ENCODE results near the gene ARHGAP22.

ARHGAP22 gene

DNA sequence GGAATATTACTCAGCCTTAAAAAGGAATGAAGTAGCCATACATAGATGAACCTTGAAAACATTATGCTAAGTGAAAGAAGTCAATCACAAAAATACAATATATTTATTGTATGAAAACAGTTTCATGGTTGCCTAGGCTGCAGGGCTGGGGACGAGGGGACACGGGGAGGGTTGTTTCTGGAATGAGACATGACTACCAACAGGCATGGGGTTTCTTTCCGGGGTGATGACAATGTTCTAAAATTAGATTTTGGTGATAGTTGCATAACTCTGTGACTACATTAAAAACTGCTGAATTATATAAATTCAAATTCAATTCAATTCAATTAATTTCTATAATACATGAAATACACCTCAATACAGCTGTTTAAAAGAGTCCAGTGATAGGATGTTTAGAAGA is 88.0 kb downstream of the ARHGAP22 start:
- Histone ChIP-seq H3K27ac (ENCODE audit: insufficient read depth, low read length, poor library complexity, severe bottlenecking) (no peak overlapping the region), H3K27me3 (replicated peaks; ENCODE audit: control insufficient read depth, insufficient read depth, low read length, poor library complexity, severe bottlenecking) (no peaks in the 10 kb centered on the region), H3K9me3 (ENCODE audit: control insufficient read depth, low read length) (no peaks in the 10 kb centered on the region), H3K4me1 (ENCODE audit: control insufficient read depth, insufficient read depth, low read length, poor library complexity, severe bottlenecking) (no peaks in the 10 kb centered on the region), H3K36me3 (ENCODE audit: control insufficient read depth, insufficient read depth, low read length) (no peaks in the 10 kb centered on the region), H3K4me3 (ENCODE audit: insufficient read depth, low read depth, low read length, poor library complexity, severe bottlenecking) (no peak overlapping the region)
- DNase-seq, result no peak

DNA sequence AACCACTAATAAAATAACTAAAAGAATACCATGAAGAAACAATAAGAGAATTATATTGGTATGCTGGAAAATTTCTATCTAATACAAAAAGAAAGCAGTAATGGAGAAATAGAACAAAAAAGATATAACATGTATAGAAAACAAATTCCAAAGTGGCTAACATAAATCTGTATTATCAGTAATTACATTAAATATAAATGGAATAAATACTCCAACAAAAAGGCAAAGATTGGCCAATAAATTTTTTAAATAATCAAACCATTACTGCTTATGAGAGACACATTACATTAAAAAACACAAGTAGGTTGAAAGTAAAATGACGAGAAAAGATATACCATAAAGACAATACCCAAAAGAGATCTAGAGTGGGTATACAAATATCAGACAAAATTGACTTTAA is 90.0 kb downstream of the ARHGAP22 start:
- no peaks in the 10 kb centered on the region for H3K36me3 ChIP-seq (ENCODE audit: control insufficient read depth, insufficient read depth, low read length)
- no peak overlapping the region for H3K4me3 ChIP-seq (ENCODE audit: insufficient read depth, low read depth, low read length, poor library complexity, severe bottlenecking)
- H3K4me1 ChIP-seq (ENCODE audit: control insufficient read depth, insufficient read depth, low read length, poor library complexity, severe bottlenecking), result no peaks in the 10 kb centered on the region
- no peak overlapping the region for H3K27ac ChIP-seq (ENCODE audit: insufficient read depth, low read length, poor library complexity, severe bottlenecking)
- DNase-seq, result no peak
- no peaks in the 10 kb centered on the region for H3K9me3 ChIP-seq (ENCODE audit: control insufficient read depth, low read length)
- no peaks in the 10 kb centered on the region for H3K27me3 ChIP-seq (replicated peaks; ENCODE audit: control insufficient read depth, insufficient read depth, low read length, poor library complexity, severe bottlenecking)

DNA sequence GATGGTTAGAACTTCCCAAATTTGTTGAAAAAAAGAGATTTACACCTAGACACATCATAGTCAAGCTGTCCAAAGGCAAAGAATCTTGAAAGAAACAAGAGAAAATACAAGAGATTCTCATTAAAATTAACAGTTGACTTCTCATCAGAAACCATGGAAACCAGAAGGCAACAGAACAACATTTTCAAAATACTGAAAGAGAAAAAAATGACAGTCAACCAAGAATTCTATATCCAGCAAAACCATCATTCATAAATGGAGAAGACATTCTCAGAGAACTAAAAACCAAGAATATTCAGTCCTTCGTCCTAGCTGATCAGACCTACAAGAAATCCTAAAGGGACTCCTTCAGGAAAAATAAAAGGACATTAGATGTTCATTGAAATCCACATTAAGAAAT is 90.6 kb downstream of the ARHGAP22 start:
- Histone ChIP-seq H3K36me3 (ENCODE audit: control insufficient read depth, insufficient read depth, low read length) (no peaks in the 10 kb centered on the region), H3K4me1 (ENCODE audit: control insufficient read depth, insufficient read depth, low read length, poor library complexity, severe bottlenecking) (no peaks in the 10 kb centered on the region)
- DNase-seq, result no peak

DNA sequence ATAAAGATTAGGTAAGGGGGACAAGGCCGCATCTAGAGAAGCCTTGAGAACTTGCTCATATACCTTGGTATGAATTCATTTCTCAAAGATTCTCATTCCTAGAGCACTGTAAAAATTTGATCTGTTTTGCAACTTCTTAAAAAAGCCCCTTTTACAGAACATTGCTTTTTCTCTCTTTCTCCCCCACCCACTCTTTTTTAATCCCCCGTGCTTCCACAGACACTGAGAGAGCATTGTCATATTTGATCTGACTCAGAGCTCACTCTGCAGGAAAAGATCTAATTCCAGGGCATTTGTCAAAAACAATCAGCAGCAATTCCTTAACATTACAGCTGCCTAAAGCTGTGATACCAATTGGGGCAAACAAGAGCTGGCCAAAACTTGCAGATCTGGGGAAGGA is 92.0 kb downstream of the ARHGAP22 start:
- Histone ChIP-seq H3K27me3 (replicated peaks; ENCODE audit: control insufficient read depth, insufficient read depth, low read length, poor library complexity, severe bottlenecking) (no peaks in the 10 kb centered on the region), H3K36me3 (ENCODE audit: control insufficient read depth, insufficient read depth, low read length) (no peaks in the 10 kb centered on the region), H3K27ac (ENCODE audit: insufficient read depth, low read length, poor library complexity, severe bottlenecking) (no peak overlapping the region), H3K4me1 (ENCODE audit: control insufficient read depth, insufficient read depth, low read length, poor library complexity, severe bottlenecking) (no peaks in the 10 kb centered on the region), H3K4me3 (ENCODE audit: insufficient read depth, low read depth, low read length, poor library complexity, severe bottlenecking) (no peak overlapping the region), H3K9me3 (ENCODE audit: control insufficient read depth, low read length) (no peaks in the 10 kb centered on the region)
- DNase-seq, result no peak

More for the DNA sequence above, 90.6 kb downstream of the ARHGAP22 start:
- Histone ChIP-seq H3K27me3 (replicated peaks; ENCODE audit: control insufficient read depth, insufficient read depth, low read length, poor library complexity, severe bottlenecking) (no peaks in the 10 kb centered on the region), H3K27ac (ENCODE audit: insufficient read depth, low read length, poor library complexity, severe bottlenecking) (no peak overlapping the region), H3K9me3 (ENCODE audit: control insufficient read depth, low read length) (no peaks in the 10 kb centered on the region), H3K4me3 (ENCODE audit: insufficient read depth, low read depth, low read length, poor library complexity, severe bottlenecking) (no peak overlapping the region)

- DNase-seq, result no peak
- Histone ChIP-seq H3K4me1 (ENCODE audit: control insufficient read depth, insufficient read depth, low read length, poor library complexity, severe bottlenecking) (no peaks in the 10 kb centered on the region), H3K36me3 (ENCODE audit: control insufficient read depth, insufficient read depth, low read length) (no peaks in the 10 kb centered on the region), H3K9me3 (ENCODE audit: control insufficient read depth, low read length) (no peaks in the 10 kb centered on the region), H3K4me3 (ENCODE audit: insufficient read depth, low read depth, low read length, poor library complexity, severe bottlenecking) (no peak overlapping the region), H3K27ac (ENCODE audit: insufficient read depth, low read length, poor library complexity, severe bottlenecking) (no peak overlapping the region), H3K27me3 (replicated peaks; ENCODE audit: control insufficient read depth, insufficient read depth, low read length, poor library complexity, severe bottlenecking) (no peaks in the 10 kb centered on the region)
Observed at GRCh38 chr10:48511875-48512231, 93.0 kb downstream of the ARHGAP22 start.

GRCh38 chr10:48511066-48511874 is 93.6 kb downstream of the ARHGAP22 start:
- DNase-seq, result no peak
- Histone ChIP-seq H3K27me3 (replicated peaks; ENCODE audit: control insufficient read depth, insufficient read depth, low read length, poor library complexity, severe bottlenecking) (no peaks in the 10 kb centered on the region), H3K27ac (ENCODE audit: insufficient read depth, low read length, poor library complexity, severe bottlenecking) (no peak overlapping the region), H3K9me3 (ENCODE audit: control insufficient read depth, low read length) (no peaks in the 10 kb centered on the region), H3K4me3 (ENCODE audit: insufficient read depth, low read depth, low read length, poor library complexity, severe bottlenecking) (no peak overlapping the region), H3K4me1 (ENCODE audit: control insufficient read depth, insufficient read depth, low read length, poor library complexity, severe bottlenecking) (no peaks in the 10 kb centered on the region), H3K36me3 (ENCODE audit: control insufficient read depth, insufficient read depth, low read length) (no peaks in the 10 kb centered on the region)

DNA sequence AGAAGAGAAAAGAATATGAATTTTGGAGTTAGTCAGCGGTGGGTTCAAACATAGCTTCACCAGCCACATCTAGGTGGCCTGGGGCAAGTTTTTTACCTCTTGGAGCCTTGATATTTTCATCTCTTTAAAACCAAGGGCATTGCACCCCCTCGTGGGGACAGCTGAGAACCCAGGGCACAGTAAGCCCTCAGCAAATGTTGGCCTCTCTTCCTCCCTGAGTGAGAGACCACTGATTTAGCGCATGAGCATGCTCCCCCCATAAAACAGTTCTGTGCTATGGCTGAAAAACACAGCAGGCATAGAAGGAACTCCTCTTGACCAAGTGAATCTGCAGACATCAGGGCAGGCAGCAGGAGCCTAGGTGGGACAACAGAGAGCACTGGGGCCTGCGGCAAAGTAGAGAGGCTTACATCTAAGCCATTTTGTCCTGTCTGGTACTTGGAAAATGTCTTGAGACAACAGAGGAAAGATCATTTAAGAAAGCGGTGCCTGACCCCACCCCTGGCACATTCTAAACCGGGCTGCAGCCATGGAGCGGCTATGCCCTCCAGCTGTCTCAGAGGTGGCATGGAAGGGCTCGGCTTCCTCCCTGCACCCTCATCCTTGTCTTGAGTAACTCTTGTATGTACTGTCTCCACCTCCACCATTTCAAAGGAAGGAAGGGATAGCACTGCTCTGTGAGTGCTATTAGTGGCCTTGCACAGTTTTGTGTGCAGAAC is 94.7 kb downstream of the ARHGAP22 start:
- no peaks in the 10 kb centered on the region for H3K36me3 ChIP-seq (ENCODE audit: control insufficient read depth, insufficient read depth, low read length)
- H3K4me3 ChIP-seq (ENCODE audit: insufficient read depth, low read depth, low read length, poor library complexity, severe bottlenecking), result no peak overlapping the region
- DNase-seq, result no peak
- no peak overlapping the region for H3K27ac ChIP-seq (ENCODE audit: insufficient read depth, low read length, poor library complexity, severe bottlenecking)
- H3K27me3 ChIP-seq (replicated peaks; ENCODE audit: control insufficient read depth, insufficient read depth, low read length, poor library complexity, severe bottlenecking), result no peaks in the 10 kb centered on the region
- H3K9me3 ChIP-seq (ENCODE audit: control insufficient read depth, low read length), result no peaks in the 10 kb centered on the region
- no peaks in the 10 kb centered on the region for H3K4me1 ChIP-seq (ENCODE audit: control insufficient read depth, insufficient read depth, low read length, poor library complexity, severe bottlenecking)

- no peak overlapping the region for H3K4me3 ChIP-seq (ENCODE audit: insufficient read depth, low read depth, low read length, poor library complexity, severe bottlenecking)
- no peak overlapping the region for H3K27ac ChIP-seq (ENCODE audit: insufficient read depth, low read length, poor library complexity, severe bottlenecking)
- no peaks in the 10 kb centered on the region for H3K27me3 ChIP-seq (replicated peaks; ENCODE audit: control insufficient read depth, insufficient read depth, low read length, poor library complexity, severe bottlenecking)
- no peaks in the 10 kb centered on the region for H3K9me3 ChIP-seq (ENCODE audit: control insufficient read depth, low read length)
- no peak for DNase-seq
- no peaks in the 10 kb centered on the region for H3K36me3 ChIP-seq (ENCODE audit: control insufficient read depth, insufficient read depth, low read length)
- no peaks in the 10 kb centered on the region for H3K4me1 ChIP-seq (ENCODE audit: control insufficient read depth, insufficient read depth, low read length, poor library complexity, severe bottlenecking)
Observed at GRCh38 chr10:48508791-48509772, 95.8 kb downstream of the ARHGAP22 start.

DNA sequence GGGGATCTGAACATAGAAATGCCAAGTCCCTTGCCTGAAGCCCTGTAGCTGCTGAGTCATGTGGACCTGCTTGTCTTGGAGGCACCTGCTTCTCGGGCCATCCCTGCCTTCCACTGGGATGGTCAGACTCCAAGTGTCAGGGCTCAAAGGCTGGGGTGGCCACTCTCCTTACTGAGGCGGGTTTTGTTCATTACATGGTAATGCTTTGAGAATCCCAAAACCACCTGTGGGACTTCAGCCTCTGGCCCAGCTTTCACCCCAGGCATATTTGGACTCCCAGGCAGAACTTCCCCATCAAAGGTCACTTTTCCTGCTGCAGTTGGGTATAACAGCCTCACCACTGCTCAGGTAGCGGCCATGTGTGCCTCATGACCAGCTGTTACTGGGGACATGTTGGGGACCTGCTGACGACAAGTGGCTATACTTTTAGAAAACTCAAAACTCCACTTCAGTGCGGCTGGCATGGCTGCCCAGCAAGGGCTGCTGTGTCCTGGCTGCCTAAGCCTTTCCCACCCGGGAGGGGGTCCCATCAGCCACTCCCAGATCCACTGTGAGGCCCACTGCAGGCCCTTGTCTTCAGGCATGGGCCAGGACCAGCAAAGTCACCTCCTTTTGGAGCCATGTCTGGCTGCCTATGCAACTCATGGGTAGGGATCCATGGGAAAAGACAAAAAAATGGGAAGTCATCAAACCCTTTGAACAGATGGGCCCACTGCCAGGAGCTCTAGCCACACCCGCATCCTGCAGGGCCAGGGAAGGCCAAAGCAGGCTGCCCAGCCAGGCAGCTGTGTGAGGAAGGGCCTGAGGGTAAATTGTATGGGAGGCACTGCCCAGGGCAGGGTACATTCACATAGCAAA is 96.7 kb downstream of the ARHGAP22 start:
- H3K27me3 ChIP-seq (replicated peaks; ENCODE audit: control insufficient read depth, insufficient read depth, low read length, poor library complexity, severe bottlenecking), result no peaks in the 10 kb centered on the region
- no peak overlapping the region for H3K4me3 ChIP-seq (ENCODE audit: insufficient read depth, low read depth, low read length, poor library complexity, severe bottlenecking)
- no peak overlapping the region for H3K27ac ChIP-seq (ENCODE audit: insufficient read depth, low read length, poor library complexity, severe bottlenecking)
- no peaks in the 10 kb centered on the region for H3K9me3 ChIP-seq (ENCODE audit: control insufficient read depth, low read length)
- no peaks in the 10 kb centered on the region for H3K36me3 ChIP-seq (ENCODE audit: control insufficient read depth, insufficient read depth, low read length)
- H3K4me1 ChIP-seq (ENCODE audit: control insufficient read depth, insufficient read depth, low read length, poor library complexity, severe bottlenecking), result no peaks in the 10 kb centered on the region
- no peak for DNase-seq

All from effector memory CD4-positive, alpha-beta T cell (primary cell).